Right cardiac atrium (tissue), 5 donors: ENCODE measurements around the gene TNS3. TPM values are rescaled to one million over a fixed set of nuclear protein-coding genes. Genes with fewer than 3 reads are reported as not detected.
A peak's percentile ranks its signal among the peaks of the same experiment; 100 is the strongest.

ENCODE experiments used
- ATAC-seq, 2 donors: fragments of 200-7000 bp; cut with Tn5 transposase; one replicate each; pipeline versions ENCODE4 v1.8.0 to v1.9.1; 2020; ENCODE audit warnings: moderate library complexity in 2 of 2, mild to moderate bottlenecking in 1 of 2
- DNase-seq, 3 donors: peaks; one replicate each; pipeline ENCODE4 v3.0.0-alpha.2; 2020
- H3K27ac ChIP-seq: one replicate; pipeline ENCODE4 v1.5.1; 2013; ENCODE audit warnings: mild to moderate bottlenecking, low read length, control low read depth, moderate library complexity
- H3K27me3 ChIP-seq: one replicate; pipeline ENCODE4 v1.6.1; 2013; ENCODE audit not compliant: control insufficient read depth, insufficient read depth
- H3K4me1 ChIP-seq: one replicate; pipeline ENCODE4 v1.6.1; 2013; ENCODE audit warnings: low read length; ENCODE audit not compliant: control insufficient read depth, insufficient read depth
- H3K4me3 ChIP-seq: one replicate; pipeline ENCODE4 v1.5.1; 2013; ENCODE audit warnings: low read length, control low read depth
- H3K9me3 ChIP-seq: one replicate; pipeline ENCODE4 v1.6.1; 2013; ENCODE audit warnings: low read length; ENCODE audit not compliant: control insufficient read depth
- WGBS: extraction: QIAGEN DNeasy Blood & Tissue Kit; methylation state at CpG from one replicate; pipeline ENCODE4 v1.1.7; 2013; 5-methylcytosine and 5-hydroxymethylcytosine counted together
- intact Hi-C, 4 donors: fragments of 100-400 bp; cut with DNase I; formaldehyde crosslinking; loops; one replicate each; pipeline versions ENCODE4 v1.11.0 to v1.14.0; 2022 to 2023
- polyA plus RNA-seq: library from polyadenylated mRNA; stranded (reverse); fragments of 200-250 nt; gene quantifications from one replicate; pipeline ENCODE4 v1.2.3, GENCODE V29; 2013
- total RNA-seq, 4 donors: library from RNA; stranded (reverse); fragmentation: NEBNext Ultra II Directional; extraction: Animal tissue kit (Norgen Biotek cat#: 25700); gene quantifications; one replicate each; pipeline ENCODE4 v1.2.1, GENCODE V29; 2021
- donor health status: healthy with polysubstance abuse.
- donor health status: DM: no; HTN: yes; CAD: no.
- donor health status: DM: no; HTN: no; CAD: no.
- donor health status: DM: no; HTN: yes; CAD: no; lungs with severe emphysema.
- donor health status: DM: yes; HTN: yes; CAD: no.

TNS3 gene
- total and polyA plus RNA-seq, 5 donors: 19.7 to 48.3 (median 40.4) TPM

DNA sequence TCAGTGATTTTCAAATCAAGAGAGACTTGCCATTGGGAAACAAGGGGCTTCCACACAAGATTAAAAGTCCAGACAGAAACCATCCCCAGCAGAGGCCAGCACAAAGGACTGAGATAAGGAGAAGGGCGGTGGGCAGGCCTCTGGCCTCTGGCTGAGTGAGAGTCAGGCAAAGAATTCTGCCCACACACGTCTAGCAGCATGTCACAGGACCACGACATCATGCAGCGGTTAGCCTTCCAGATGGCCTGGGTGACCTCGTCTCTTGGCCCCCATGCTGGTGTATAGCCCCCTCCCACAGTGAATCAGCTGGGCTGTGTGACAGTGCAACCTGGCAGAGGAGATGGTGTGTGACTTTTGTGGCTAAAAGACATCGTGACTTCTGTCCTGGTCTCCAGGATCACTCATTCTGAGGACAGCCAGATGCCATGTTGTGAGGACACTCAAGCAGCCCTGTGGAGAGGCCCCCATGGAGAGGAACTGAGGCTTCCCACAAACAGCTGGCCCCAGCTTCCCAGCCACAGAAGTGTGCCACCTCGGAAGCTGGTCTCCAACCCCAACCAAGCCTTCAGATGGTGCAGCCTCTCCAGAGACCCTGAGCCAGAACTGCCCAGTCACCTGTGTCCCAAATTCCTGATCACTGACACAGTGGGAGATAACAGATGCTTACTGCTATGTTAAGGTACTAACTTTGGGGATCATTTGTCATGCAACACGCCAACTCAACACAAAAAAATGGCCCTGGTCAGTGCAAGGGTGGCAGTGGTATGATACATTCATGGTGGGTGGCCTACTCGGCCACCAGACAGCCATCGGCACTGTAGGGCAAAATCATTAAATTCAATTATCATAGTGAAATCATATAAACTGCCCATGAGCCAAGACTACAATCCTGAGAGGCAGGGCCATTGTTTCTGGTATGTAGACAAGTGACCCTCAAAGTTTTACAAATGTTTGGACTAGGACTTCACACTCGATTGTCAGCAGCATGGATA, 73.2 kb downstream of the TNS3 start:
- Histone ChIP-seq H3K27me3 (no peaks in the 10 kb centered on the region), H3K4me1 (peaks cover 8% of the 10 kb centered on the region), H3K9me3 (no peaks in the 10 kb centered on the region), H3K4me3 (no peak overlapping the region), H3K27ac (no peak overlapping the region)
- intact Hi-C loops: no loop called here
- no peak for ATAC-seq
- DNase-seq: no peak
- 87% methylated on average over 11 of the region's 11 CpGs for WGBS

DNA sequence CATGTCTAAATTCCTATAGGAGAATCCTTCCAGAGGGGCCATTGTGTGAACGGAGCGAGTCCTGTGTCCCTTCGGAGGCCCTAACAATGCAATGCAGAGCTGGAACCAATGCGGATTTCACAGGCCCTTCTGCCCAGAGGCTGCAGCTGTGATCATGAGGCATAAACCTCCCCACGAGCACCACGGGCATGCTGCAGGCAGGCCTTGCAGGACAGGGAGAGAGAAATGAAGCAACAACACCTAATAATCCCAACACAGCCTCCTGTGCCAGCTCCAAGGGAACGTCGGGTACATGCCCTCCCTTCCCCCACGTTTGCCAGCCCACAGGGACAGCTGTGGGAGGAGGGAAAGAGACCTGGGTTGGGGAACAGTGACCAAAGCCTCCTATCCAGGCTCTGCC, 74.4 kb downstream of the TNS3 start:
- H3K4me1 ChIP-seq: peaks cover 10% of the 10 kb centered on the region

DNA sequence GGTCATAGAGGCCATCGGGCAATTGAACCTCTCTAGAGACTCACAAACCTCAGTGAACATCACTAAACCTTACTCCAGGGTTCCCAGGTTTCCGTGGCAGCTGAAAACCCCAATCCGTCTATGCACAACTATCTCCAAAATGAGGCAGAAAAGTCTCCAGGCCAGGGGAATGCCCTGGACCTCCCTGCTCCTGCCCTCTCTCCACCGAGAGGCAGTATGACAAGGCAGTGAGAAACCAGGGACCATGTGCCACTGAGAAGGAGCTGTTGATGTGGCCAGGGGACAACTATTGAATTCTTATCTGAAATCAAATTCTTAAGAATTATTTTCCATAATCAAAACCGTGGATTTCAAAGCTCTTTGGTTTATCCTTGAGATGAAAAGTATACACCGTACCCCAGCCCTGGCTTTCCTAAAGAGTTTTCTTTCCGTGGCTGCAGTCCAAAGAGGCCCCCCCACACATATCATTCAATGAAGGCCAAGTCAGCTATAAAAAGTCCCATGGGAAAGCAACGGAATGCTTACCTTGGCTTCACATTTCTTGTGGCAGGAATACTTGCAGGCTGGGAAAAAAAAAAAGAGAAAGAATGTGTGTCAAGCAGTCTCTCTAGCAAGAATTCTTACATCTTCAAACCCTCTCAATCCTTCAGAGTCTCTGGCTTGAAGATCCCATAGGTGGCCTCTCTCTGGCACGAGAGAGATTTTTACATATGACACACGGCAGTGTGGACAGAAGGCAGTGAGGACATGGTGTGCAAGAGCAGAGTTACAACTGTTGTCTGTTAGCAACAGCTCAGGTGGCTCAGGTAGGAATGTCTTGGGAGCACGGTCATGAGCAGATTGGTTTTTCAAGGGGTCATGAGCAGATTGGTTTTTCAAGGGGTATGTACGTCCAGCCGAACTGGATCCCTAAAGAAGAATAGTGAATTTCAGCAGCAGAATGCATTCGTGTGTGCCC, 75.2 kb downstream of the TNS3 start:
- no peak overlapping the region for H3K27ac ChIP-seq
- WGBS: 57% methylated on average over 14 of the region's 14 CpGs
- H3K27me3 ChIP-seq: no peaks in the 10 kb centered on the region
- H3K9me3 ChIP-seq: no peaks in the 10 kb centered on the region
- intact Hi-C loops: no loop called here
- DNase-seq (no peak), ATAC-seq (no peak)
- peaks cover 13% of the 10 kb centered on the region for H3K4me1 ChIP-seq
- H3K4me3 ChIP-seq: no peak overlapping the region

More for the DNA sequence above, 74.4 kb downstream of the TNS3 start:
- H3K27ac ChIP-seq: no peak overlapping the region
- no peak overlapping the region for H3K4me3 ChIP-seq
- ATAC-seq (peak in 1 of 2 donors; percentile 7), DNase-seq (peak in 1 of 3 donors; percentile 30)
- H3K27me3 ChIP-seq: no peaks in the 10 kb centered on the region
- 58% methylated on average over 9 of the region's 9 CpGs for WGBS
- H3K9me3 ChIP-seq: no peaks in the 10 kb centered on the region
- intact Hi-C loops: no loop called here

DNA sequence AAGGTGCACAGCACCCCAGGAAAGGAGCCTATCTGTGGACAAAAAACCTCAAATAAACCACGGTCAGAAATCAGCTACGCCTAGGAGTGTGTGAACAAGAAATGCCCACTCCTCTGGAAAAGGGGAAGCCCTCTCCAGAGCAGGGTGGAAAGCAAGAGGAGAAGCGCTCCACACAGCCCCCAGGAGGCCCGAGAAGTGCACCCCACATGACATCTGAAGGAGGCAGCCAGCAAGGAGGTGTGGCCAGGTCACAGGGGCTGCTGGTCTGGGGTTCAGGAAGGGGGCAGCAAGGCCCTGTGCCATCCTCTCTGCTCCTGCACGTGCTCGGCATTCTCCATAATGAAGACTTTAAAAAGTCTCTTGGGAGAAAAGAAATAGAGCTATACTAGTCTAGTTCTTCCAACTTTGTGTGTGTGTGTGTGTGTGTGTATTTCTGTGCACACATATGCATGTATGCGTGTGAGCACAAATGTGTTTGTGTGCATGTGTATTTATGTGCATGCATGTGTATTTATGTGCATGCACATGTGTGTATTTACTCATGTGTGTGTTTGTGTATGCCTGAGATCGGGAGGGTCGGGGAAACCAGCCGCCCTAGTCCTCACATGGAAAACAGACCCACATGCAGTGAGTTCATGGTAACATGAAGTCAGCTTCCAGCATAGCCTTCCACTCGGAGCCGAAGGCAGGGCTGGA, 76.5 kb downstream of the TNS3 start:
- 89% methylated on average over 12 of the region's 12 CpGs for WGBS
- Histone ChIP-seq H3K27ac (no peak overlapping the region), H3K4me3 (no peak overlapping the region), H3K9me3 (no peaks in the 10 kb centered on the region), H3K4me1 (peaks cover 16% of the 10 kb centered on the region), H3K27me3 (no peaks in the 10 kb centered on the region)
- intact Hi-C loops: no loop called here
- DNase-seq: peak in 1 of 3 donors; percentile 45
- ATAC-seq: no peak

DNA sequence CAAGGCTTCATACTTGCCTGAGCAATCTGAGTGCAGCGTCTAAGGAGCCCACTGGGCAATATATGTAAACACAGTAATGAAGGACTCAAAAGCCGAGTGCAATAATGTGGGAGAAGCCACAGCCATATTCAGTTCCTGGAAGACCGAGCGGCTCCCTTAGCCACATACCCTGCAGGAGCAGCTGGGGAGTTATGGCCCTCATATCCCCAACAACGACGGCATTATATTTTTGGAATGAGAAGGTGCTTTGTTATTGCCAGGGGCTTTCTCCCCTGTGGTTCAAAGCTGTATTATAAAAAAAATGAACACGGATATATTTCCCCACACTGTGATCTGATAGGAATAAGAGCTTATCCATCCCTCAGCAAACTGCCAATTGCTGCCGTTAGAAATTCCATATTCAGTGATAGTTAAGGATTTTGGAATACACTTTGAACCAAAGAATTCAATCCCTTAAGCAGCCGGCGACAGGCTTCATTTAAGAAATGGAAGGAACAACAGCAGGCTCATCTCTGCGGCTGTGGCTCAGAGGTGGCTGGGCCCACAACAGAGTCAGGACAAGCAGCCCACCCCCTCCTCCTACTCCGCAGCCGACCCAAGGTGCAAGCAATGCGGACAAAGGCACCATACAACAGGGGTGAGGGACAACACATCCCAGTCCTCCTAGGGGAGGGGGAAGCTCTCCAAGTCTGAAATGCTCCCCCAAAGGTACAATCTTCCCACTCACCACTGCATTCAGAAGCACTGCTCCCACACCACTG, 77.2 kb downstream of the TNS3 start:
- no peak for ATAC-seq
- H3K9me3 ChIP-seq: no peaks in the 10 kb centered on the region
- H3K4me3 ChIP-seq: no peak overlapping the region
- intact Hi-C loops: no loop called here
- peaks cover 16% of the 10 kb centered on the region for H3K4me1 ChIP-seq
- WGBS: 83% methylated on average over 14 of the region's 14 CpGs
- DNase-seq: no peak
- H3K27me3 ChIP-seq: no peaks in the 10 kb centered on the region
- H3K27ac ChIP-seq: no peak overlapping the region

DNA sequence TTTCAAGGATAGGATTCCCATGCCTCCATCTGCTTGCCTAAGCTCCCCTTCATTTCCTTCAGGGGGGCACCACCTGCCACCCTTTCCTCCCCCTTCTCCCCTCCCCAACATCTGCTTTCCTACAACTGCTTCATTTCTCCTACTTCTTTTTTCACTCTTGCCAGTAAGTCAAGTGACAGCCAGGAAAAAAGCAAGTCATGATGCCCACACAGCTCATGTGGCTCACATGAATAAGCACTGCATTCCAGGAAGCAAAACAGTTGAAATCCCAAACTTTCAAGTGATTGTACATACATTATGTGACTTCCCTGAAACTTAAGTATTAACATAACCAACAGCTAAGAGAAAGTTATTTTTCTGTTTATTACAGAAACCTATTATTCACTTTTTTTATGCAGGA, 78.6 kb downstream of the TNS3 start:
- intact Hi-C loops: no loop called here
- H3K27me3 ChIP-seq: no peaks in the 10 kb centered on the region
- H3K27ac ChIP-seq: no peak overlapping the region
- ATAC-seq (no peak), DNase-seq (no peak)
- H3K4me1 ChIP-seq: peaks cover 16% of the 10 kb centered on the region
- no peak overlapping the region for H3K4me3 ChIP-seq
- no peaks in the 10 kb centered on the region for H3K9me3 ChIP-seq

DNA sequence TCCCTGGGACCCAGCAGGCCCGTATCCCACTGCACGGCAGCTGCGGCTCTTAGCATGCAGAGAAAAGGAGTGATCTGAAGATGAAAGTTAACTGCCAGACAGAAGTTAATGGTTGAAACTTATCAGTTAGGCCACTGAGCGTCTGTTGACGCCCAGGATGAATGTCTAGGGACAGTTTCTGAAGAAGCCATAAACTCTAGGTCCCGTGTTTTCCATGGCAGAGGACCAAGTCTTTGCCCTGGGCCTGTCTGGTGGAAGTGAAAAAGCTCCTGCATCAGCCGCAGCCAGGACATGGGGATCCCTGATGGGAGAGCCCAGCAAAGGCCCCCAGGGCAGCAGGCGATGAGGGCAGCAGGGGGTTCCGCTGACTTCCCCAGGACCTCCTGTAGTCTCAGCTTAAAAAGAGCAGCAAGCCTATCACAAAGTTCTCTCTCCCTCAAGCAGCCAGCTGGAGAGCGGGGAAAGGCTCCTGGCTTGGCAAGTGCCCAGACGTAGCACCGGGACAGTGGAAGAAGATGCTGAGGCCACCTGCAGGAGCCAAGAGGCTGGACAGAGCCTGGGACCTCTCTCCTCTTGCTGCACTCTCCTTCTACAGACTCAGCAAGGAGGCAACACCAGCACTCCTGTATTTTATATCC, 79.6 kb downstream of the TNS3 start:
- WGBS: 68% methylated on average over 12 of the region's 12 CpGs
- peak in 1 of 3 donors; percentile 48 for DNase-seq
- intact Hi-C loops: no loop called here
- no peak overlapping the region for H3K4me3 ChIP-seq
- no peaks in the 10 kb centered on the region for H3K9me3 ChIP-seq
- H3K27me3 ChIP-seq: no peaks in the 10 kb centered on the region
- peaks cover 16% of the 10 kb centered on the region for H3K4me1 ChIP-seq
- no peak overlapping the region for H3K27ac ChIP-seq
- ATAC-seq: no peak

DNA sequence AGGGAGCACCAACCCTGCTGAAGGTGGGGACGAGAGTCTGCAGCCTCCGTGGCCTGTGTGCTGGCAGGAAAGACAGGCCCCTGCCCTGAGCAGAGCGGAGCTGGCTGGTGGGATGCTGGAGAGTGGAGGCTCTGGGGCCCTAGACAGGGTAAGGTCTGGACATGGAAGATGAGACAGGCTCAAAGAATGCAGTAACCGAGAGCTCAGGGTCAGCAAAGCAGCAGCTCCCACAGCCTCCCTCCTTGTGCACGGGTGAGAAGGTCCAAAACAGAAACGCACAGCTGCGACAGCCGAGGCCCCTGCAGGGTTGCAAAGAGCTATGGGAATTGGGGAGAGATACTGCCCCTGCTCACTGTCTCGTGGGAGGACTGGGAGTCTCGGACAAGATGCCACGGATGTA, 80.5 kb downstream of the TNS3 start:
- H3K9me3 ChIP-seq: no peaks in the 10 kb centered on the region
- intact Hi-C loops: no loop called here
- peak in 1 of 3 donors; percentile 56 for DNase-seq
- peaks cover 13% of the 10 kb centered on the region for H3K4me1 ChIP-seq
- no peak overlapping the region for H3K4me3 ChIP-seq
- H3K27me3 ChIP-seq: no peaks in the 10 kb centered on the region
- 72% methylated on average over 11 of the region's 11 CpGs for WGBS
- ATAC-seq: peak; percentile 24 to 34
- no peak overlapping the region for H3K27ac ChIP-seq

DNA sequence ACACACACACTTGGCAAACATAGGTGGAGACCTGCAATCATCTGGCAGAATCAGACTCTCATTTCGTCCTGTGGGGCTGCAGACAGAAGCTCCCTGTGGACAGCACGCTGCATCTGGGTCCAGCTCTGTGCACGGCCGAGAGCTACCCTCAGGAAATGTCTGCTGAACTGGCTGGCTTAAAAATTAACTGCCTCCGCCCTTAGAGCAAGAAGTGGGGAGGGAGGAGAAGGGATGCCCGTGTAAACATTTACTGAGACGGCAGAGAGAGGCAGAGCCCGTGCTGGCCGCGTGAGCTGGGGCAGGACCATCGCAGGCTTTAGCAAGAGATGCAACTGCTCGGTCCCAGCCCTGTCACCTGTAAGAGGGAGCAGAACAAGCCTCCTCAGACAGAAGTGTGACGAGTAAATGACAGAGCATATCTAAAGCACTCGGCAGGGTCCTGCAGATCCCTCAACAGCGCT, 81.8 kb downstream of the TNS3 start:
- intact Hi-C loops: no loop called here
- Histone ChIP-seq H3K27me3 (no peaks in the 10 kb centered on the region), H3K9me3 (no peaks in the 10 kb centered on the region), H3K27ac (no peak overlapping the region), H3K4me1 (peaks cover 15% of the 10 kb centered on the region), H3K4me3 (no peak overlapping the region)
- DNase-seq (peak in 1 of 3 donors; percentile 25), ATAC-seq (no peak)
- WGBS: 56% methylated on average over 15 of the region's 15 CpGs
